AG09309 (cell line): ENCODE measurements around the gene RAB3C.

Experiments used
- DNase-seq: peaks from one replicate; pipeline ENCODE4 v3.0.0-alpha.2; 2010; ENCODE audit warnings: low read depth
- H3K4me3 ChIP-seq: 2 replicates; pipeline ENCODE4 v1.5.1; 2011; ENCODE audit warnings: mild to moderate bottlenecking, low read depth, low read length, moderate library complexity; ENCODE audit not compliant: control insufficient read depth
- TF ChIP-seq, protein P1 (sequence below): IDR thresholded peaks from 2 replicates; pipeline ENCODE4 v1.5.1; 2011; ENCODE audit warnings: mild to moderate bottlenecking, low read depth, low read length, inconsistent platforms; ENCODE audit not compliant: insufficient read depth, control insufficient read depth; ENCODE audit errors: missing control alignments

Gene RAB3C

DNA sequence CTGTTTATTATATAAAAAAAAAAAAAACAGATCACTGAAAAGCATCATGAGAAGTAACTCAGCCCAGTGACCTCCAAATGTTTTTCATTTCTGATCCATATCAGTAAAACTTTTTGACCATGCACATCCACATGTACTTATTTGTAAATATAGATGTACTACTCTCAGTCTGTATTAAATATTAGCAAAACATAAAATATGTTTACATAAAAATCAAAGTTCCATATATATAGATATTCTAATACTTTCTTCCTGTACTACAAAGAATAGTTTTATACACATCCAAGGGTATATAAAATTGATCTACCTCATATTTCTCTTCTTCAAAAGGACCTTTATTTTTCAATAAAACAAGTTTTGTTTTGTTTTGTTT is 309.1 kb downstream of the RAB3C start:
- DNase-seq, result no peak
- no peak overlapping the region for H3K4me3 ChIP-seq
- TF ChIP-seq, protein P1, sequence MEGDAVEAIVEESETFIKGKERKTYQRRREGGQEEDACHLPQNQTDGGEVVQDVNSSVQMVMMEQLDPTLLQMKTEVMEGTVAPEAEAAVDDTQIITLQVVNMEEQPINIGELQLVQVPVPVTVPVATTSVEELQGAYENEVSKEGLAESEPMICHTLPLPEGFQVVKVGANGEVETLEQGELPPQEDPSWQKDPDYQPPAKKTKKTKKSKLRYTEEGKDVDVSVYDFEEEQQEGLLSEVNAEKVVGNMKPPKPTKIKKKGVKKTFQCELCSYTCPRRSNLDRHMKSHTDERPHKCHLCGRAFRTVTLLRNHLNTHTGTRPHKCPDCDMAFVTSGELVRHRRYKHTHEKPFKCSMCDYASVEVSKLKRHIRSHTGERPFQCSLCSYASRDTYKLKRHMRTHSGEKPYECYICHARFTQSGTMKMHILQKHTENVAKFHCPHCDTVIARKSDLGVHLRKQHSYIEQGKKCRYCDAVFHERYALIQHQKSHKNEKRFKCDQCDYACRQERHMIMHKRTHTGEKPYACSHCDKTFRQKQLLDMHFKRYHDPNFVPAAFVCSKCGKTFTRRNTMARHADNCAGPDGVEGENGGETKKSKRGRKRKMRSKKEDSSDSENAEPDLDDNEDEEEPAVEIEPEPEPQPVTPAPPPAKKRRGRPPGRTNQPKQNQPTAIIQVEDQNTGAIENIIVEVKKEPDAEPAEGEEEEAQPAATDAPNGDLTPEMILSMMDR, result no peak

DNA sequence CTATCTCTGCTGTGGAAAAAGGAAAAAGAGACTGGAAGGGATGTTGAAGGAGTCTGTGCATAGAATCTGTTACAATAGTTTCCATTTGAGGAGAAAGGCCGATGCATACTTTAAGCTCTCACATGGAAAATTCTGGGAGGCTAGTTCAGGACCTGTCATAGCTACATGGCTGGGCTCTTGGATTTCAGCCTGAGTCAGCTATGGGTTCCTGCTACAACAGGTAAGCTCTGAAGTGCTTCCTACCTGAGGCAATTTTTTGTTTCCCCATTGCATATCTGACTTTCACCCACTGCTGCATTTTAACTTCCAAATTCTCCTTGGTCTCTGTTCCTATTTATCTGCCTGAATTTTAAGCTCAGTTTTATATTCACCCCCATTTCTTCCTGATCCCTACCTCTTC is 310.7 kb downstream of the RAB3C start:
- H3K4me3 ChIP-seq, result no peak overlapping the region
- TF ChIP-seq, protein P1, result no peak

DNA sequence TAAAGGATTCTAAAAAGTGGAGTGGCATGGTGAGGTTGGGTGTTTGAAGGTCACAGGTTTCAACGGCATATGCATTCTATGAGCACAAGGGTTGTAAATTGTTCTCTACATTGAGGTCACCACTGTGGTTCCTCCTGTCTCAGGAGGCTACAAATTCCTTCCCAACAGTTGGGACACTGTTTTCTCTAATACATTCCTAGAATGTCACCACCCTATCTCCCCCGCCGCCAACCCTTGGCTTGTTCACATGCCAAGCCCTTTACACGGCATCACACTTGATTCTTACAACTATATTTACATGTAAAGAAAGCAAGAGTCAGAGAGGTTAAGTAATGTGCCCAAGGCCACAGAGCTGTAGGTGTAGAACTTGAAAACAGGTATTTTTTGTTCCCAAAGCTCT is 315.1 kb downstream of the RAB3C start:
- no peak for DNase-seq
- H3K4me3 ChIP-seq, result no peak overlapping the region
- TF ChIP-seq, protein P1, result no peak

More for the DNA sequence above, 310.7 kb downstream of the RAB3C start:
- DNase-seq, result no peak

DNA sequence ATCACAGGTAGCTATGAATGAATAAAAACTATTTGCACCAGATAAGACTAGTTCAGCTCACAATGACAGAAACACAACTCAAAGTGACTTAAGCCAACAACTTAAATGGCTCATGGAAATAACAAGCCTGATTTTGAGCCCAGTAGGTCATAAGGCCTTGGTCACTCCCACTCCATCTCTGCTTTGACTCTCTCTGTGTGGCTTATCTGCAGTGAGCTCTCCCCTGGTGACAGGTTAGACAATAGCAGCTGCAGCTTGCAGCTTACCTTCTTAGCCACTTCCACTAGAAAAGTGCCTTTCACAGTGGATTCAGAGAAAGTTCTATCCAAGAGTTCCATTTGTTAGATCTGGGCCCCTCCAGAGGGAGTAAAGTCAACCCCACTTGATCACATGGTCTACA is 315.7 kb downstream of the RAB3C start:
- TF ChIP-seq, protein P1, result no peak
- no peak for DNase-seq

DNA sequence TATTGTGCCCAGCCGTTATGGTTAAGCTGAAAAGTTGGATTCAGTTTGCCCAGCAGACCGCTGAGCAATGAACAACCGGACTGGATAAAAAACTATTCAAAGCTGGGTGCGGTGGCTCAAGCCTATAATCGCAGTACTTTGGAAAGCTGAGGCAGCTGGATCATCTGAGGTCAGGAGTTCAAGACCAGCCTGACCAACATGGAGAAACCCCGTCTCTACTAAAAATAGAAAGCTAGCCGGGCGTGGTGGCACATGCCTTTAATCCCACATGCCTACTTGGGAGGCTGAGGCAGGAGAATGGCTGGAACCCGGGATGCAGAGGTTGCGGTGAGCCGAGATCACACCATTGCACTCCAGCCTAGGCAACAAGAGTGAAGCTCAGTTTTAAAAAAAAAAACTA is 318.4 kb downstream of the RAB3C start:
- TF ChIP-seq, protein P1, result no peak
- no peak for DNase-seq
- no peak overlapping the region for H3K4me3 ChIP-seq

More for the DNA sequence above, 315.7 kb downstream of the RAB3C start:
- no peak overlapping the region for H3K4me3 ChIP-seq

DNA sequence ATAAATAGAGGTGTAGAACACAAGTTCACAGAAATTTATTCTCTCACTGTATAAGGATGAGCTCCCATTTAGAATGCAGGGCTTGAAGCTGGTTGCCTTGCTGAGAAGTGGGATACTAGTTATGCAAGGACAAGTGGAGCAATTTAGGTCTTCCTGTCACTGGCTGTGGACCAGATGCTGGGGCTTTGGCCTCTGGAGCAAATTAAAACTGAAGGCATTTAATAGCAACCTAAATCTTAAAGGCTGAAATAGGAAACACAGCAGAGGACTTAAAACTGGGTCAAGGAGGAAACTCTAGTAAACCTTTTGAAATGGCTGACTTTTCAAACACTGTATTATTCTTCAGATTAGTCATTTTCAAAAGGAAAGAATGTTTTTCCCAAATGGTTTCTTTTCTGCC is 319.4 kb downstream of the RAB3C start:
- DNase-seq, result no peak
- TF ChIP-seq, protein P1, result no peak
- no peak overlapping the region for H3K4me3 ChIP-seq

DNA sequence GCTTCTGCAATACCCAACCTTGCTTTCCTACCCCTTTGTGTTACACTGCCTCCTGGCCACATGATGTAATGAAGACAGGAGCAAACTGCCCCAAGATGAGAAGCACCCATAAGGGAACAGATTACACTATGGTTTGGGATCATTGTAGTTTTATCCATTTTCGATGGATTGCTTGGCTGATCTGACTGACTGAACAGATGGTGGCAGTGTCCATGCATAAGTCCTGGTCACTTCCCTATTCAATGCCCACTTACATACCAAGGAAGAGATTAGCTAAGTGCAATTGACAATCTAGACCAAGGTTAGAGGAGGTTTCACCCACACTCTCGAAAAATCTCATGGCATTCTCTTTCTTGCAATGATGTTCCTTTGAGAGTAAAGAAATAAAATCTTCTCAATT is 319.9 kb downstream of the RAB3C start:
- no peak for DNase-seq
- TF ChIP-seq, protein P1, result no peak
- H3K4me3 ChIP-seq, result no peak overlapping the region
